Left forelimb (tissue), 1 donor: ENCODE measurements around the gene KLHL34.

Source experiments
- DNase-seq: peaks from one replicate; pipeline ENCODE4 v3.0.0-alpha.2; 2018; ENCODE audit warnings: low spot score

Gene KLHL34

GRCh38 chrX:21658152-21658737, at the start of gene KLHL34:
KLHL34 (minus strand) TSS chrX:21658330; CDS start chrX:21657788, 542 bp downstream.
- DNase-seq = no peak

- DNase-seq = no peak
Observed at GRCh38 chrX:21705225-21705624, 47.1 kb upstream of the KLHL34 start.

- DNase-seq = no peak
Observed at GRCh38 chrX:21702725-21703124, 44.6 kb upstream of the KLHL34 start.

GRCh38 chrX:21700967-21701366, 42.8 kb upstream of the KLHL34 start:
- DNase-seq = no peak

- DNase-seq = no peak
Observed at GRCh38 chrX:21700275-21700674, 42.1 kb upstream of the KLHL34 start.

GRCh38 chrX:21699136-21699535, 41.0 kb upstream of the KLHL34 start:
- DNase-seq = no peak

- DNase-seq = no peak
Observed at GRCh38 chrX:21698272-21698671, 40.1 kb upstream of the KLHL34 start.

- DNase-seq = no peak
Observed at GRCh38 chrX:21691512-21692018, 33.4 kb upstream of the KLHL34 start.

- DNase-seq = no peak
Observed at GRCh38 chrX:21683941-21684340, 25.8 kb upstream of the KLHL34 start.

GRCh38 chrX:21678048-21678612, 20.0 kb upstream of the KLHL34 start:
- DNase-seq = no peak

- DNase-seq = no peak
Observed at GRCh38 chrX:21675931-21676330, 17.8 kb upstream of the KLHL34 start.

- no peak for DNase-seq
Observed at GRCh38 chrX:21674430-21675186, 16.5 kb upstream of the KLHL34 start.

GRCh38 chrX:21666679-21667078, 8.5 kb upstream of the KLHL34 start:
- DNase-seq = no peak

- DNase-seq = no peak
Observed at GRCh38 chrX:21666252-21666651, 8.1 kb upstream of the KLHL34 start.

GRCh38 chrX:21662761-21663160, 4.6 kb upstream of the KLHL34 start:
- no peak for DNase-seq

- no peak for DNase-seq
Observed at GRCh38 chrX:21661316-21661715, 3.2 kb upstream of the KLHL34 start.

GRCh38 chrX:21660156-21660555, 2.0 kb upstream of the KLHL34 start:
- no peak for DNase-seq

- no peak for DNase-seq
Observed at GRCh38 chrX:21659320-21659719, 1.2 kb upstream of the KLHL34 start.

GRCh38 chrX:21658746-21659145, 616 bp upstream of the KLHL34 start:
- DNase-seq = no peak

GRCh38 chrX:21657318-21658151, 595 bp downstream of the KLHL34 start:
- no peak for DNase-seq

- no peak for DNase-seq
Observed at GRCh38 chrX:21656587-21657317, 1.4 kb downstream of the KLHL34 start.
